GM21737 (cell line): ENCODE measurements around the gene ADCY9.
"Not testable (repeated sequence)": the region's sequence is repeated elsewhere in the genome, so short reads cannot be mapped to it uniquely, and the experiment has no call there.

Experiments
- ATAC-seq: cut with Tn5 transposase; IDR thresholded peaks from one replicate; pipeline ENCODE4 v1.9.1; 2021; ENCODE audit warnings: mild to moderate bottlenecking, moderate library complexity; ENCODE audit not compliant: unreplicated experiment

The ADCY9 gene

DNA sequence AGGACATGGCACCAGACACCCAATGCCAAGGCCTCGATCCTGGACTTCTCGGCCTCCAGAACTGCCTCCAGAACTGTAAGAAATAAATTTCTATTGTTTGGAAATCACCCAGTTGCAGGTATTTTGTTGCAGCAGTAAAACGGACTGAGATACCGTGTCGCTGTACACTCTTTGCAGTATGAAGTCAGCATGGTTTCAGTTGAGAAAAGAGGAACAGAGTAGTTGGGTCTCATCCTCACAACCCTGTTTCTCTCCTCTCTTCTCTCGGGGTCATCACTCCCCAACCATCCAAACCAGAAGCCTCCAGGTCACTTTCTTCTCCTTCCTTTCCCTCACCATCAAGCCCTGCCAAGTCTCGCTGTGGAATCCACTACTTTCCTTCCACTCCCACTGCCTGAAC, 77.8 kb downstream of the ADCY9 start:
- no peak for ATAC-seq

GRCh38 chr16:4036952-4037351, 79.3 kb downstream of the ADCY9 start:
- not testable (repeated sequence) for ATAC-seq

- ATAC-seq, result no peak
These were observed 81.3 kb downstream of the ADCY9 start for GRCh38 chr16:4034963-4035362.

GRCh38 chr16:4033951-4034350, 82.3 kb downstream of the ADCY9 start:
- no peak for ATAC-seq

- ATAC-seq, result no peak
These were observed 83.5 kb downstream of the ADCY9 start for GRCh38 chr16:4032768-4033167.

- ATAC-seq, result no peak
These were observed 88.1 kb downstream of the ADCY9 start for GRCh38 chr16:4028144-4028543.

DNA sequence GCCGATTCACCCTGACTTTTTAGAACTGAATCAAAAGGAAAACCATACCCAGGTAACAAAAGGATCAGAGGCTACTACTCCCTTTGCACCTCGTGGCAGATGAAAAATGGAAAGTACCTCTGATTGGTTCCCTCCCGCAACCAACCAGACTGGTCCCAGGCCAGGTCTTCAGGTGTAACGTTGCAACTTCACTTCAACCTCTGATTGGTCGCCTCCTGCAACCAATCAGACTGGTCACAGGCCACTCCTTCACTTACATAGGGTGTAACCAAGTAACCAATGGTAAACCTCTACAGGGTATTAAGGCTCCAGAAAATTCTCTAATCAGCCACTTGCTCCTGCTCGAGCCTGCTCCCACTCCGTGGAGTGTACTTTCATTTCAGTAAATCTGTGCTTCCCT, 89.4 kb downstream of the ADCY9 start:
- ATAC-seq, result no peak

GRCh38 chr16:4025428-4025827, 90.8 kb downstream of the ADCY9 start:
- no peak for ATAC-seq

GRCh38 chr16:4021916-4022315, 94.3 kb downstream of the ADCY9 start:
- ATAC-seq, result no peak

GRCh38 chr16:4021070-4021779, 95.0 kb downstream of the ADCY9 start:
- ATAC-seq, result no peak

GRCh38 chr16:4019371-4019791, 96.9 kb downstream of the ADCY9 start:
- no peak for ATAC-seq

DNA sequence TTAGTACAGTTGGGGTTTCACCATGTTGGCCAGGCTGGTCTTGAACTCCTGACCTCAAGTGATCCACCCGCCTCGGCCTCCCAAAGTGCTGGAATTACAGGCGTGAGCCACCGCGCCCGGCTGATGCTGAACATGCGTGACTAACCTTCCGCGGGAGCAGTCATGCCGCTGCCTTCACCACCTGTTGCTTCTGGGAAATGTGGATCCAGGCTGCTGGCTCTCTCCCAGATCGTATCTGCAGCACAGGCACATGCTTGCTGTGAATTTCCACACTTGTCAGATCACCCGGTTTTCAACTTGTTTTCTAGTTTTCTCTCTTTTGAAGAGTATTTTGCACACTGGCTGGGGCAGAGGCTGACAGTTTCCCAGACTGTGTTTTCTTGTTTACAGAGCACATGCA, 97.9 kb downstream of the ADCY9 start:
- ATAC-seq, result no peak

DNA sequence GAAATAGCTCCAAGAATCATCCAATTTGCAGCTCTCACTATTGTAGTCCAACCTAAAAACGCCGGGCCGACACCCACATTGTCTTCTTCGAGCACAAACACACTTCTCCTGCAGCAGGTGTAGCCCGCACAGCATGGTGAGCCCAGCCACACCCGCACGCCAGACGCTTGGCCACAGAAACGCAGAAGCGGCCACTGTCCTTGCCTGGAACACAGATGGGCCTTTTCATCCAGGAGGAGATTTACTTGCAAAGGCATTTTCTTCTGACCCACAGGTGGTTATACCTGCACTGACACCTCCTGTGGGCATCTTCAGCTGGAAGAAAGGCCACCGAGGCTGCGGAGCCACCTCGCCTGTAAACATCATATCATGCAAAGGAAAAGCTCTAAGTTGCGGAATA, 98.4 kb downstream of the ADCY9 start:
- no peak for ATAC-seq

DNA sequence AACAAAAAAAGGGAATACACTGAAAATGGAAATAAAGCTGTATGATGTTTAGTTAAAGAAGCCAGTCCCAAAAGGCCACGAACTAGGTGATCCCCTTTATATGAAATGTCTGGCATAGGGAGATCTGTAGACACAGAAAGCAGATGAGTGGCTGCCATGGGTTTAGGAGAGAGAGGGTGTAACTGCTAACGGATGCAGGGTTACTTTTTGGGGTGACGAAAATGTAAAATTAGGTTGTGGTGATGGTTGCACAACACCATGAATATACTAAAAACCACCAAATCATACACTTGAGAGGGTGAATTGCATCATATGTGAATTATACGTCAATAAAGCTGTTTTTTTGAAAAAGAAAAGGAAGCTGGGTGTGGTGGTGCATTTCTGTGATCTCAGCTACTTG, 99.6 kb downstream of the ADCY9 start:
- ATAC-seq, result no peak

- ATAC-seq, result no peak
These were observed 100.3 kb downstream of the ADCY9 start for GRCh38 chr16:4016005-4016352.

- no peak for ATAC-seq
These were observed 100.8 kb downstream of the ADCY9 start for GRCh38 chr16:4015275-4016004.

DNA sequence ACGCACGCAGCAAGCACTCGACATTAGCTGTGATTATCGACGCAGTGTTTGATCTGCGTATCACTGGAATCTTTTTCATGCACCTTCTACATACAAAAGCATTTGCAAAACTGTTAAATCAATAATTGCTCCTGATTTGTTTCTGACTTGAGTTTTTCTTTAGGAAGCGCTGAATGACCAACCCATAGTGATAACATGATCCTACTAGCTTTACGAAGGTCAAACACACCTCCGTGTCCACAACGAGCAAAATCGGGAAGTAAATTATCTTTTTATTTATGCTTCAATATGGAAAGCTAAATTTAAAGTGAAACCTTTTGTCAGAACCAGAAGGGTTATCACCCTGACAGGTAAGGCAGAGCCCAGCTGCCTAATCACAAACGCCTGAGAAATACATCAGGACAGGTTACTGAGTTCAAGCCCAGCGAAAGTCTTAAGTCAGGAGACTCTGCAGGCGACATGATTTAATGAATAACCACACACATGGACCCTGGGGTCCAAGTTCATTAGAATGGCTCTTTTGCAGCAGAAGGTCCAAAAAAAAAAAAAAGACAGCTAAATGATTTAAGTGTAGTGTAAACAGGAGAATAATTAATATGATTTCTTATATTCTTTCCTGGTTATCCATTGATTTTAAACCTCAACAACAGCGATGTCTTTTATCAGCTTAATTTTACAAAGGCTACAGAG, 104.2 kb downstream of the ADCY9 start:
- ATAC-seq, result no peak

GRCh38 chr16:4011225-4011939, 104.9 kb downstream of the ADCY9 start:
- ATAC-seq, result no peak

- no peak for ATAC-seq
These were observed 105.8 kb downstream of the ADCY9 start for GRCh38 chr16:4010225-4011158.

DNA sequence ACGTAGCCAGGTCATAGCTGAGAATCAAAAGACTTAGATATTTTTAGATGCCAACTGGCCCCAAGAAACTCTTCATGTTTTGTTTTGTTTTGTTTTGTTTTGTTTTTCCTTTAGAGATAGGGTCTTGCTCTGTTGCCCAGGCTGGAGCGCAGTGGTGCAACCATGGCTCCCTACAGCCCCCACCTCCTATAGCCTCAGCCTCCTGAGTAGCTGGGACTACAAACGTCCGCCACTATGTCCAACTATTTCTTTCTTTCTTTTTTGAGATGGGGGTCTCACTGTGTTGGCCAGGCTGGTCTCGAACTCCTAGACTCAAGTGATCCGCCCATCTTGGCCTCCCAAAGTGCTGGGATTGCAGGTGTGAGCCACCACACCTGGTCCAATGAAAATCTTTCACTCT, 107.1 kb downstream of the ADCY9 start:
- ATAC-seq, result no peak
